ENCODE data around the gene PDE9A. TPM values are rescaled to one million over a fixed set of nuclear protein-coding genes. Genes with fewer than 3 reads are reported as not detected.

Gene PDE9A
- total RNA-seq, 4 donors from 2014 or later, result 29.2 to 68.4 (median 40.4) TPM

GRCh38 chr21:42747746-42748351 lies 94.4 kb downstream of the PDE9A start:
- 75% methylated on average over 15 of the region's 15 CpGs for WGBS
- Histone ChIP-seq H3K4me1 (peaks cover 18 to 74% (median 71%) of the 10 kb centered on the region in 4 donors), H3K4me3 (no peak overlapping the region), H3K36me3 (peaks cover 0 to 35% (median 4%) of the 10 kb centered on the region in 4 donors), H3K27me3 (no peaks in the 10 kb centered on the region), H3K27ac (replicated peaks in 1 of 4) (peak overlapping the region; percentile 85 to 87 (median 86)), H3K9me3 (no peaks in the 10 kb centered on the region)
- intact Hi-C loops (cut with DNase I), result loop anchor here (5.0 kb wide), 1 partner anchor 96 kb away; the partner anchor contains the start of gene PDE9A
- no peak for DNase-seq (ENCODE audit: extremely low spot score)
- TF ChIP-seq EP300 (IDR thresholded peaks at IDR 0.05) (peak; percentile 41), CTCF (IDR thresholded peaks at IDR 0.05) (no peak), POLR2AphosphoS5 (IDR thresholded peaks at IDR 0.05) (peak in 1 of 2 donors; percentile 47)

- Histone ChIP-seq H3K36me3 (peaks cover 0 to 35% (median 8%) of the 10 kb centered on the region in 4 donors), H3K9me3 (no peaks in the 10 kb centered on the region), H3K27ac (replicated peaks in 1 of 4) (peak overlapping the region; percentile 85 to 87 (median 86)), H3K4me3 (no peak overlapping the region), H3K27me3 (no peaks in the 10 kb centered on the region), H3K4me1 (peaks cover 18 to 71% (median 70%) of the 10 kb centered on the region in 4 donors)
- TF ChIP-seq CTCF (IDR thresholded peaks at IDR 0.05) (no peak), EP300 (IDR thresholded peaks at IDR 0.05) (peak; percentile 59), POLR2A (IDR thresholded peaks at IDR 0.05; ENCODE audit: low read depth) (no peak), POLR2AphosphoS5 (IDR thresholded peaks at IDR 0.05) (peak; percentile 77 to 85)
- intact Hi-C loops (cut with DNase I), result loop anchor here (5.0 kb wide), 1 partner anchor 96 kb away; the partner anchor contains the start of gene PDE9A
- DNase-seq (ENCODE audit: extremely low spot score), result no peak
- 58% methylated on average over 13 of the region's 13 CpGs for WGBS
Observed at GRCh38 chr21:42748620-42749176, 95.3 kb downstream of the PDE9A start.

GRCh38 chr21:42750737-42751530 lies 97.5 kb downstream of the PDE9A start:
- TF ChIP-seq EP300 (IDR thresholded peaks at IDR 0.05) (no peak), CTCF (IDR thresholded peaks at IDR 0.05) (no peak), POLR2A (IDR thresholded peaks at IDR 0.05; ENCODE audit: low read depth) (no peak), POLR2AphosphoS5 (IDR thresholded peaks at IDR 0.05) (peak; percentile 76 to 85)
- peaks cover 0 to 38% (median 12%) of the 10 kb centered on the region in 4 donors for H3K36me3 ChIP-seq
- H3K9me3 ChIP-seq, result no peaks in the 10 kb centered on the region
- H3K27ac ChIP-seq (replicated peaks in 1 of 4), result peak overlapping the region; percentile 85 to 87 (median 86)
- H3K4me3 ChIP-seq, result no peak overlapping the region
- peaks cover 13 to 65% (median 64%) of the 10 kb centered on the region in 4 donors for H3K4me1 ChIP-seq
- DNase-seq (ENCODE audit: extremely low spot score), result no peak
- intact Hi-C loops (cut with DNase I), result no loop called here
- no peaks in the 10 kb centered on the region for H3K27me3 ChIP-seq
- WGBS, result 60% methylated on average over 23 of the region's 23 CpGs

- Histone ChIP-seq H3K4me1 (peaks cover 8 to 56% (median 55%) of the 10 kb centered on the region in 4 donors), H3K27me3 (no peaks in the 10 kb centered on the region)
- TF ChIP-seq EP300 (IDR thresholded peaks at IDR 0.05), result no peak
- no peak for TF ChIP-seq CTCF (IDR thresholded peaks at IDR 0.05)
- no peak for TF ChIP-seq POLR2AphosphoS5 (IDR thresholded peaks at IDR 0.05)
- TF ChIP-seq POLR2A (IDR thresholded peaks at IDR 0.05; ENCODE audit: low read depth), result no peak
Observed at GRCh38 chr21:42751866-42752265, 98.4 kb downstream of the PDE9A start.

More at GRCh38 chr21:42751866-42752265, 98.4 kb downstream of the PDE9A start:
- Histone ChIP-seq H3K4me3 (no peak overlapping the region), H3K9me3 (no peaks in the 10 kb centered on the region), H3K36me3 (peaks cover 3 to 38% (median 16%) of the 10 kb centered on the region in 4 donors), H3K27ac (replicated peaks in 1 of 4) (peak overlapping the region; percentile 85 to 87 (median 86))
- intact Hi-C loops (cut with DNase I), result no loop called here
- DNase-seq (ENCODE audit: extremely low spot score), result no peak
- WGBS, result 91% methylated on average over 9 of the region's 9 CpGs

Measured in esophagus muscularis mucosa (tissue), 4 donors.